ENCODE results near the gene EHMT1. TPM values are rescaled to one million over a fixed set of nuclear protein-coding genes. Genes with fewer than 3 reads are reported as not detected.

Gene EHMT1
- total and polyA plus RNA-seq, 10 of the 15 experiments (the other 5 are each of a cell fraction or from before 2014, with no cell fraction given) = 2.9 to 100 (median 48.1) TPM

- TF ChIP-seq NFYB (IDR thresholded peaks at IDR 0.05; ENCODE audit: insufficient read depth, low read depth, low read length) (no peak), LARP7 (IDR thresholded peaks at IDR 0.05) (no peak), ZNF217 (IDR thresholded peaks at IDR 0.05) (no peak), SP1 (IDR thresholded peaks at IDR 0.05; ENCODE audit: low read depth, low read length) (peak; percentile 36), SMARCA5 (IDR thresholded peaks at IDR 0.05) (no peak), EZH2 (IDR thresholded peaks at IDR 0.05; ENCODE audit: borderline replicate concordance, control insufficient read depth, low read depth, low read length) (no peak), TCF12 (IDR thresholded peaks at IDR 0.05; ENCODE audit: low read depth, low read length) (0 out of 2 replicates have a peak, but pooled peaks have one; percentile 11), EED (IDR thresholded peaks at IDR 0.05; ENCODE audit: low read depth) (peak; percentile 73), SMAD5 (IDR thresholded peaks at IDR 0.05; ENCODE audit: low read depth) (no peak), ZNF622 (IDR thresholded peaks at IDR 0.05) (no peak), SREBF2 (IDR thresholded peaks at IDR 0.05; ENCODE audit: low read length) (no peak), SPI1 (IDR thresholded peaks at IDR 0.05; ENCODE audit: borderline replicate concordance, insufficient read depth, low read depth, low read length) (no peak), STAT1 (conservative IDR thresholded peaks at IDR 0.05) (no peak), CHD1 (IDR thresholded peaks at IDR 0.05; ENCODE audit: low read depth, low read length) (no peak), CREB1 (IDR thresholded peaks at IDR 0.05; ENCODE audit: low read depth) (no peak; the same call in 1 of the 2 replicates), SIN3A (IDR thresholded peaks at IDR 0.05; ENCODE audit: low read depth, low read length) (no peak), SUPT20H (IDR thresholded peaks at IDR 0.05; ENCODE audit: borderline replicate concordance, control insufficient read depth, low read depth, low read length) (no peak), ZBED1 (IDR thresholded peaks at IDR 0.05; ENCODE audit: borderline replicate concordance) (no peak), MYB (IDR thresholded peaks at IDR 0.05; ENCODE audit: borderline replicate concordance, low read depth, low read length) (no peak), CBFB (IDR thresholded peaks at IDR 0.05; ENCODE audit: low read depth) (peak; percentile 79; the same call in 1 of the 2 replicates), FOXK2 (IDR thresholded peaks at IDR 0.05) (no peak), JUNB (IDR thresholded peaks at IDR 0.05) (no peak), RB1 (IDR thresholded peaks at IDR 0.05; ENCODE audit: borderline replicate concordance) (no peak), POLR2A (IDR thresholded peaks at IDR 0.05; ENCODE audit: low read depth, low read length) (no peak), ZNF207 (IDR thresholded peaks at IDR 0.05; ENCODE audit: borderline replicate concordance) (no peak), GATAD2B (conservative IDR thresholded peaks at IDR 0.05; ENCODE audit: low read depth) (no peak), PAX8 (IDR thresholded peaks at IDR 0.05) (no peak), USF1 (IDR thresholded peaks at IDR 0.05; ENCODE audit: borderline replicate concordance, extremely low read length, insufficient read depth, low read depth, low read length) (no peak), KAT2A (conservative IDR thresholded peaks at IDR 0.05; ENCODE audit: control insufficient read depth, low read depth, low read length) (no peak), RUNX3 (IDR thresholded peaks at IDR 0.05; ENCODE audit: low read length) (peak; percentile 97), CEBPZ (IDR thresholded peaks at IDR 0.05; ENCODE audit: low read depth, low read length) (no peak), MEF2A (IDR thresholded peaks at IDR 0.05; ENCODE audit: insufficient read depth, low read depth, low read length) (no peak), ZNF384 (IDR thresholded peaks at IDR 0.05; ENCODE audit: borderline replicate concordance, low read depth, low read length) (no peak), WRNIP1 (IDR thresholded peaks at IDR 0.05; ENCODE audit: borderline replicate concordance, low read depth, low read length) (no peak)
These were observed 138.8 kb downstream of the EHMT1 start (continued) for GRCh38 chr9:137757613-137758029.

Measured in GM12878 (cell line).